DND-41 (cell line): ENCODE results near the gene L3MBTL2.

ENCODE experiments used
- ATAC-seq: fragments of 200-7000 bp; cut with Tn5 transposase; 3 replicates; pipeline ENCODE4 v1.9.1; 2021; ENCODE audit warnings: low read depth; ENCODE audit not compliant: insufficient read depth
- DNase-seq: peaks from one replicate; pipeline ENCODE4 v3.0.0-alpha.2; 2020
- H2AFZ ChIP-seq: 2 replicates; pipeline ENCODE4 v1.6.0; 2012; ENCODE audit warnings: low read depth, low read length
- H3K27ac ChIP-seq: 2 replicates; pipeline ENCODE4 v1.5.1; 2012; ENCODE audit warnings: low read length, inconsistent platforms
- H3K27me3 ChIP-seq: fragments of 200-600 bp; sonication (generic); 2 replicates; pipeline ENCODE4 v1.6.0; 2012; ENCODE audit warnings: low read length, mild to moderate bottlenecking, inconsistent platforms; ENCODE audit not compliant: insufficient read depth, poor library complexity
- H3K36me3 ChIP-seq: 2 replicates; pipeline ENCODE4 v1.5.1; 2012; ENCODE audit warnings: low read length, inconsistent platforms; ENCODE audit not compliant: insufficient read depth
- H3K4me1 ChIP-seq: 2 replicates; pipeline ENCODE4 v1.5.1; 2012; ENCODE audit warnings: mild to moderate bottlenecking, low read length; ENCODE audit not compliant: insufficient read depth
- H3K4me2 ChIP-seq: 2 replicates; pipeline ENCODE4 v1.6.0; 2012; ENCODE audit warnings: mild to moderate bottlenecking, moderate library complexity, low read length, inconsistent platforms; ENCODE audit not compliant: insufficient read depth
- H3K4me3 ChIP-seq, 2 experiments: fragments of 200-600 bp in 1 of 2; shearing (Covaris generic) in 1 of 2; 2 replicates each; pipeline ENCODE4 v1.5.1; 2012 to 2016; ENCODE audit warnings: inconsistent platforms in 2 of 2, low read length in 2 of 2, mild to moderate bottlenecking in 2 of 2, low read depth in 1 of 2, moderate library complexity in 1 of 2
- H3K79me2 ChIP-seq: 2 replicates; pipeline ENCODE4 v1.6.0; 2012; ENCODE audit warnings: low read length, inconsistent platforms; ENCODE audit not compliant: insufficient read depth
- H3K9ac ChIP-seq: 2 replicates; pipeline ENCODE4 v1.6.0; 2012; ENCODE audit warnings: low read depth, mild to moderate bottlenecking, inconsistent platforms, low read length, moderate library complexity
- H3K9me3 ChIP-seq: 2 replicates; pipeline ENCODE4 v1.5.1; 2012; ENCODE audit warnings: low read length, moderate library complexity, mild to moderate bottlenecking, inconsistent platforms; ENCODE audit not compliant: insufficient read depth, severe bottlenecking
- H4K20me1 ChIP-seq: 2 replicates; pipeline ENCODE4 v1.6.0; 2012; ENCODE audit warnings: low read length; ENCODE audit not compliant: insufficient read depth
- EZH2 ChIP-seq: IDR thresholded peaks from 3 replicates; pipeline ENCODE4 v1.6.1; 2012; ENCODE audit warnings: borderline replicate concordance, low read depth, mild to moderate bottlenecking, moderate library complexity, low read length, inconsistent platforms; ENCODE audit not compliant: severe bottlenecking
- TF ChIP-seq, protein P1 (sequence below): IDR thresholded peaks from 2 replicates; pipeline ENCODE4 v1.5.1; 2012; ENCODE audit warnings: borderline replicate concordance, low read length, moderate library complexity, mild to moderate bottlenecking; ENCODE audit not compliant: poor library complexity, severe bottlenecking; ENCODE audit errors: extremely low read depth

L3MBTL2 gene

DNA sequence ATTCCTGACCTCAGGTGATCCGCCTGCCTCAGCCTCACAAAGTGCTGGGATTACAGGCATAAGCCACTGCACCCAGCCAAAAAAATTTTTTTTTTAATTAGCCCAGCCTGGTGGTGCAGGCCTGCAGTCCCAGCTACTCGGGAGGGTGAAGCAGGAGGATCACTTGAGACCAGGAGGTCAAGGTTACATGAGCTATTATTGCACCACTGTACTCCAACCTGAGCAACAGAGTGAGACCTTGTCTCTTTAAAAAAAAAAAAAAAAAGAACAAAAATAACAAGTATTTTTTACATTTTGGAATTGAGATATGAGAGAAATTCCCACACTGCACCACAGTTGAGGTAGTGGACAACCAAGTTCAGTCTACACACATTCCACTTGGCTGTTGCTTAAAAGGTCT lies 13.6 kb upstream of the L3MBTL2 start:
- Histone ChIP-seq H4K20me1 (no peaks in the 10 kb centered on the region), H2AFZ (no peak overlapping the region), H3K9ac (no peak overlapping the region), H3K4me2 (no peak overlapping the region), H3K4me1 (peaks cover under 1% of the 10 kb centered on the region; the same call in 1 of the 2 replicates), H3K79me2 (no peaks in the 10 kb centered on the region), H3K27ac (no peak overlapping the region), H3K36me3 (no peaks in the 10 kb centered on the region), H3K4me3 (no peak overlapping the region), H3K27me3 (no peaks in the 10 kb centered on the region), H3K9me3 (no peaks in the 10 kb centered on the region)
- ATAC-seq: no peak
- TF ChIP-seq EZH2: no peak
- TF ChIP-seq, protein P1, sequence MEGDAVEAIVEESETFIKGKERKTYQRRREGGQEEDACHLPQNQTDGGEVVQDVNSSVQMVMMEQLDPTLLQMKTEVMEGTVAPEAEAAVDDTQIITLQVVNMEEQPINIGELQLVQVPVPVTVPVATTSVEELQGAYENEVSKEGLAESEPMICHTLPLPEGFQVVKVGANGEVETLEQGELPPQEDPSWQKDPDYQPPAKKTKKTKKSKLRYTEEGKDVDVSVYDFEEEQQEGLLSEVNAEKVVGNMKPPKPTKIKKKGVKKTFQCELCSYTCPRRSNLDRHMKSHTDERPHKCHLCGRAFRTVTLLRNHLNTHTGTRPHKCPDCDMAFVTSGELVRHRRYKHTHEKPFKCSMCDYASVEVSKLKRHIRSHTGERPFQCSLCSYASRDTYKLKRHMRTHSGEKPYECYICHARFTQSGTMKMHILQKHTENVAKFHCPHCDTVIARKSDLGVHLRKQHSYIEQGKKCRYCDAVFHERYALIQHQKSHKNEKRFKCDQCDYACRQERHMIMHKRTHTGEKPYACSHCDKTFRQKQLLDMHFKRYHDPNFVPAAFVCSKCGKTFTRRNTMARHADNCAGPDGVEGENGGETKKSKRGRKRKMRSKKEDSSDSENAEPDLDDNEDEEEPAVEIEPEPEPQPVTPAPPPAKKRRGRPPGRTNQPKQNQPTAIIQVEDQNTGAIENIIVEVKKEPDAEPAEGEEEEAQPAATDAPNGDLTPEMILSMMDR: no peak
- no peak for DNase-seq

DNA sequence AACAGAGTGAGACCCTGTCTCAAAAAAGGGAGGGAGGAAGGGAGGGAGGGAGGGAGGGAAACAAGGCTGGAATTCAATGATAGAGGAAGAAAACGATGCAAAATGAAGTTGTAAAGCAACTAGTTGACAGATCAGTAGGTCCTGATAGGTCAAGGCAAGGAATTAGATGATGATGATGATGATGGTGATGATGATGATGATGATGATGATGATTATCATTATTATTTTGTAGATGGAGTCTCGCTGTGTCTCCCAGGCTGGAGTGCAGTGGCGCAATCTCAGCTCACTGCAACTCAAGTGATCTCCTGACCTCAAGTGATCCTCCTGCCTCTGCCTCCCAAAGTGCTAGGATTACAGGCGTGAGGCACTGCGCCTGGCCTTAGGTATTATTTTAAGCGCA lies 11.3 kb upstream of the L3MBTL2 start:
- H3K4me2 ChIP-seq: no peak overlapping the region
- no peaks in the 10 kb centered on the region for H3K79me2 ChIP-seq
- H3K27ac ChIP-seq: no peak overlapping the region
- DNase-seq (no peak), ATAC-seq (no peak)
- no peak overlapping the region for H3K4me3 ChIP-seq
- H2AFZ ChIP-seq: no peak overlapping the region
- no peak overlapping the region for H3K9ac ChIP-seq
- H3K27me3 ChIP-seq: no peaks in the 10 kb centered on the region
- peaks cover 21% of the 10 kb centered on the region for H3K4me1 ChIP-seq
- no peaks in the 10 kb centered on the region for H4K20me1 ChIP-seq
- no peaks in the 10 kb centered on the region for H3K36me3 ChIP-seq
- no peaks in the 10 kb centered on the region for H3K9me3 ChIP-seq
- TF ChIP-seq EZH2: no peak
- TF ChIP-seq, protein P1: no peak

DNA sequence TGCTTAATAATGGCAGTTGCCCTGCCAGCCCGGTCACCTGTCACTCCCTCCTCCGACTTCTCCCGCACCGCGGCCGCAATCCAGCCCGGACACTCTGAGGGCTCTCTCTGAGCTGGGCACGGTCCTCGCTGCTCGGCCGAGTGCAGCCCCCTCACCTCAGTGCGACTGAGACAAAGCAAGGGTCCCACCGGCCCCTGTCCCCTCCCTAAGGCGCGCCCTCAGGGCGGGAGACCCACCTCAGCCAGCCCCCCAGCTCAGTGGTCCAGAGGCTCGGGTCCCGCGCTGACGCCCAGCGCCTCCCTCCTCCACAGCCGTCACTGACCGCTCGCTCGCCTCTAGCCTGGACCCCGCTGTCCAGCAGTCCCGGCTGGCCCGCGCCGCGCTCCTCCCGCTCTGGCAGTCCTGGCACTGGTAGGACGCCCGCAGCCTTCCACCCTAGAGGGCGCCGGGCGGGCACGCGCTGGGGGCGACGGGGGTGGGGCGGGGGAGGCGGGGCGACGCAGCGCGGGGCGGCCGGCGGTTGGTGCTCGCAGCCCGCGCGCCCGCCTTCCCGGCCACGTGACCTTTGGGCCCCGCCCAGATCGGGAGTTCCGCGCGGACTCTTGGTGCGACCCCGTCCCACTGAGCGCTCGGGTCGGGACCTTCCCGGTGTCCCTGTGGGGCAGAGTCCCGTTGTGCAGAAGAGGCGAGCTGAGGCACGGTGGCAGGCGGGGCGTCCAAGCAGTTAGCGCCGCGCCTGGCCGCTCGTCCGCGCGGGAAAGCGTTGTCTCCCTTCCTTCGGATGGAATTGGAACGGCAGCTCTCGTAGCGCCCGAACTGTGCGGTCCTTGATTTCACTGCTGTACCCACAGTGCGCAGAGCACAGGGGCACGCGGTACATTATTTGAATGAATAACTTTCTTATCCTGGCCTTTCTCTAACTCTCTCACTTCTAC lies 7.8 kb upstream of the L3MBTL2 start:
- H3K36me3 ChIP-seq: no peaks in the 10 kb centered on the region
- peak overlapping the region; percentile 99 for H2AFZ ChIP-seq
- ATAC-seq (peak; percentile 84), DNase-seq (peak; percentile 86)
- peak overlapping the region; percentile 49 to 99 for H3K4me3 ChIP-seq
- H3K4me1 ChIP-seq: peaks cover 21% of the 10 kb centered on the region
- H3K27ac ChIP-seq: peak overlapping the region; percentile 67
- TF ChIP-seq, protein P1: peak; percentile 22
- TF ChIP-seq EZH2: no peak
- peak overlapping the region; percentile 70 for H3K9ac ChIP-seq
- H3K4me2 ChIP-seq: peak overlapping the region; percentile 100
- H3K27me3 ChIP-seq: no peaks in the 10 kb centered on the region
- no peaks in the 10 kb centered on the region for H3K9me3 ChIP-seq
- no peaks in the 10 kb centered on the region for H3K79me2 ChIP-seq
- no peaks in the 10 kb centered on the region for H4K20me1 ChIP-seq
